H9 (cell line): ENCODE results near the gene GPR21. TPM values are rescaled to one million over a fixed set of nuclear protein-coding genes. Genes with fewer than 3 reads are reported as not detected.

ENCODE experiments used
- DNase-seq: peaks from one replicate; pipeline ENCODE4 v3.0.0-alpha.2; 2017
- H2AFZ ChIP-seq: one replicate; pipeline ENCODE4 v1.6.1; 2013; ENCODE audit warnings: mild to moderate bottlenecking, low read length, control low read depth, moderate library complexity
- H2AK5ac ChIP-seq: 2 replicates; pipeline ENCODE4 v1.6.1; 2013; ENCODE audit warnings: low read length, control low read depth, mixed read lengths; ENCODE audit not compliant: insufficient read length
- H2BK120ac ChIP-seq: one replicate; pipeline ENCODE4 v1.6.1; 2013; ENCODE audit warnings: low read depth, mild to moderate bottlenecking, low read length, control low read depth, inconsistent platforms; ENCODE audit not compliant: poor library complexity, severe bottlenecking
- H2BK12ac ChIP-seq: 2 replicates; pipeline ENCODE4 v1.6.1; 2013; ENCODE audit warnings: low read length, control low read depth, mixed read lengths, low read depth; ENCODE audit not compliant: insufficient read length
- H2BK15ac ChIP-seq: 2 replicates; pipeline ENCODE4 v1.6.1; 2013; ENCODE audit warnings: low read depth, low read length, control low read depth
- H2BK20ac ChIP-seq: one replicate; pipeline ENCODE4 v1.6.1; 2013; ENCODE audit warnings: low read depth, mild to moderate bottlenecking, low read length, control low read depth, inconsistent platforms; ENCODE audit not compliant: poor library complexity, severe bottlenecking
- H2BK5ac ChIP-seq: 2 replicates; pipeline ENCODE4 v1.6.1; 2013; ENCODE audit warnings: low read length, control low read depth, mixed read lengths; ENCODE audit not compliant: insufficient read length
- H3K14ac ChIP-seq: 2 replicates; pipeline ENCODE4 v1.6.1; 2013; ENCODE audit warnings: low read length, control low read depth; ENCODE audit not compliant: insufficient read depth
- H3K18ac ChIP-seq: 2 replicates; pipeline ENCODE4 v1.6.1; 2013; ENCODE audit warnings: low read depth, mild to moderate bottlenecking, mixed read lengths, low read length, control low read depth; ENCODE audit not compliant: insufficient read length
- H3K23ac ChIP-seq: 2 replicates; pipeline ENCODE4 v1.6.1; 2013; ENCODE audit warnings: low read length, control low read depth, mixed read lengths, low read depth; ENCODE audit not compliant: insufficient read length
- H3K23me2 ChIP-seq: 2 replicates; pipeline ENCODE4 v1.6.1; 2013; ENCODE audit warnings: low read depth, mild to moderate bottlenecking, mixed read lengths, low read length, control low read depth; ENCODE audit not compliant: insufficient read length, poor library complexity, severe bottlenecking
- H3K27ac ChIP-seq: 2 replicates; pipeline ENCODE4 v1.5.1; 2013; ENCODE audit warnings: low read length, control low read depth, mixed read lengths, low read depth; ENCODE audit not compliant: insufficient read length
- H3K27me3 ChIP-seq: 2 replicates; pipeline ENCODE4 v1.6.1; 2013; ENCODE audit warnings: low read length, control low read depth, inconsistent platforms; ENCODE audit not compliant: insufficient read depth
- H3K4ac ChIP-seq: 2 replicates; pipeline ENCODE4 v1.6.1; 2013; ENCODE audit warnings: low read depth, mild to moderate bottlenecking, control low read depth, inconsistent platforms, low read length, moderate library complexity
- H3K4me1 ChIP-seq: 2 replicates; pipeline ENCODE4 v1.6.1; 2013; ENCODE audit warnings: low read length, control low read depth, inconsistent platforms; ENCODE audit not compliant: insufficient read depth
- H3K4me2 ChIP-seq: 2 replicates; pipeline ENCODE4 v1.6.1; 2013; ENCODE audit warnings: low read length, control low read depth, mixed read lengths; ENCODE audit not compliant: insufficient read length, insufficient read depth
- H3K56ac ChIP-seq: 2 replicates; pipeline ENCODE4 v1.6.1; 2013; ENCODE audit warnings: low read depth, mild to moderate bottlenecking, mixed read lengths, low read length, control low read depth; ENCODE audit not compliant: insufficient read length
- H3K79me1 ChIP-seq: 2 replicates; pipeline ENCODE4 v1.6.1; 2013; ENCODE audit warnings: low read depth, mild to moderate bottlenecking, moderate library complexity, low read length, control low read depth, inconsistent platforms; ENCODE audit not compliant: insufficient read depth, poor library complexity, severe bottlenecking
- H3K79me2 ChIP-seq: 2 replicates; pipeline ENCODE4 v1.6.1; 2013; ENCODE audit warnings: low read length, control low read depth, inconsistent platforms; ENCODE audit not compliant: insufficient read depth
- H3K9ac ChIP-seq: 2 replicates; pipeline ENCODE4 v1.6.1; 2013; ENCODE audit warnings: low read length, control low read depth, mixed read lengths; ENCODE audit not compliant: insufficient read length; ENCODE audit errors: extremely low read depth
- H3K9me3 ChIP-seq: one replicate; pipeline ENCODE4 v1.6.1; 2013; ENCODE audit warnings: low read depth, low read length, inconsistent platforms; ENCODE audit not compliant: control insufficient read depth
- H3T11ph ChIP-seq: one replicate; pipeline ENCODE4 v1.6.1; 2013; ENCODE audit warnings: mild to moderate bottlenecking, low read length, control low read depth, inconsistent platforms
- H4K20me1 ChIP-seq: one replicate; pipeline ENCODE4 v1.6.1; 2013; ENCODE audit not compliant: control insufficient read depth, insufficient read length, insufficient read depth
- H4K5ac ChIP-seq: 2 replicates; pipeline ENCODE4 v1.6.1; 2013; ENCODE audit warnings: low read depth, mild to moderate bottlenecking, mixed read lengths, low read length, control low read depth; ENCODE audit not compliant: insufficient read length
- H4K8ac ChIP-seq: replicated peaks from 2 replicates; pipeline ENCODE4 v1.6.1; 2013; ENCODE audit warnings: low read length, control low read depth, mixed read lengths, low read depth; ENCODE audit not compliant: insufficient read length
- H4K91ac ChIP-seq: 2 replicates; pipeline ENCODE4 v1.6.1; 2013; ENCODE audit warnings: low read depth, mild to moderate bottlenecking, moderate library complexity, mixed read lengths, low read length, control low read depth; ENCODE audit not compliant: insufficient read length
- H3K27ac Mint-ChIP-seq, 3 experiments: 2 replicates in 2 of 3; 3 replicates in 1 of 3; pipeline ENCODE4 v1.8.0; 2020 to 2021; ENCODE audit warnings: mixed read lengths in 3 of 3, mild to moderate bottlenecking in 1 of 3, moderate library complexity in 1 of 3
- H3K27me3 Mint-ChIP-seq: 2 replicates; pipeline ENCODE4 v1.8.0; 2021; ENCODE audit warnings: low read depth, mild to moderate bottlenecking, moderate library complexity, mixed read lengths
- H3K36me3 Mint-ChIP-seq, 3 experiments: 2 replicates in 2 of 3; 3 replicates in 1 of 3; pipeline ENCODE4 v1.8.0; 2020 to 2021; ENCODE audit warnings: low read depth in 3 of 3, mixed read lengths in 3 of 3; ENCODE audit not compliant: insufficient read depth in 1 of 3
- H3K4me1 Mint-ChIP-seq, 2 experiments: 2 replicates each; pipeline ENCODE4 v1.8.0; 2020; ENCODE audit warnings: mixed read lengths in 2 of 2
- H3K4me3 Mint-ChIP-seq, 2 experiments: 2 replicates in 1 of 2; 3 replicates in 1 of 2; pipeline ENCODE4 v1.8.0; 2020 to 2021; ENCODE audit warnings: mild to moderate bottlenecking in 2 of 2, mixed read lengths in 2 of 2, moderate library complexity in 1 of 2
- H3K9me3 Mint-ChIP-seq, 2 experiments: 2 replicates in 1 of 2; 3 replicates in 1 of 2; pipeline ENCODE4 v1.8.0; 2020; ENCODE audit warnings: mild to moderate bottlenecking in 2 of 2, mixed read lengths in 2 of 2, moderate library complexity in 1 of 2
- WGBS: extraction: QIAGEN DNeasy Blood & Tissue Kit; methylation state at CpG from one replicate; pipeline ENCODE4 v1.1.7; 2013; ENCODE audit warnings: missing lambda C conversion rate, low lambda C conversion rate, mixed read lengths; ENCODE audit not compliant: insufficient read length; ENCODE audit errors: extremely low coverage; 5-methylcytosine and 5-hydroxymethylcytosine counted together
- total RNA-seq: library from RNA; stranded (reverse); gene quantifications from 2 replicates; pipeline ENCODE4 v1.2.1, GENCODE V29; 2021
- TF ChIP-seq, protein P1 (sequence below): fragments of 200-600 bp; sonication (generic); conservative IDR thresholded peaks from 3 replicates; pipeline ENCODE4 v1.8.0; 2021; ENCODE audit warnings: antibody characterized with exemption, mild to moderate bottlenecking

GPR21 gene
- total RNA-seq, 1 experiment from 2014 or later = 0.87 TPM

DNA sequence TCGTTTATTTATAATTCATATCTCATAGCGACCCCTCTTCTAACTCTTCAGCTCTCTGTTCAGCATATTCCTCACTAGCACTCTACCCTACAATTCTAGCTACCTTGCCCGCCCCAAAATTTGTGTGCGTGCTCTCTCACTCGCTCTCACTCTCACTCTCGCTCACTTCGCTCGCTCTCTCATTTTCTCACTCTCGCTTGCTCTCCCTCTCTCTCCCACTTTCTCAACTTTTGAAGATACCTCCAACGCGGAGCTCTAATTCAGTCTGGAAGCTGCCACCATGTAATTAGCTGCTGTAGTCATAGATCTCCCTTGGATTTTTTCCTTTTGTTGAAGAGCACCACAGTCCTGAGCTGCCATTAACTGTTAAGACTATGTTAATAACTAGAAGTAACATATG lies 30.4 kb downstream of the GPR21 start:
- Mint-ChIP-seq H3K27ac (peak overlapping the region; percentile 18 to 64 (median 38); a peak in 5 of 7 replicates), H3K9me3 (no peaks in the 10 kb centered on the region), H3K4me3 (no peak overlapping the region), H3K36me3 (peaks cover 6 to 32% (median 31%) of the 10 kb centered on the region in 3 experiments; a peak in 5 of 7 replicates), H3K27me3 (no peaks in the 10 kb centered on the region), H3K4me1 (peaks cover 5 to 7% of the 10 kb centered on the region in 2 experiments)
- no peak overlapping the region for H3K23ac ChIP-seq
- H2BK5ac ChIP-seq = no peak overlapping the region
- no peak overlapping the region for H2AK5ac ChIP-seq
- H2BK120ac ChIP-seq = no peak overlapping the region
- no peak overlapping the region for H2BK15ac ChIP-seq
- no peak overlapping the region for H3K14ac ChIP-seq
- 100% methylated on average over 6 of the region's 11 CpGs for WGBS
- no peaks in the 10 kb centered on the region for H3K9me3 ChIP-seq
- H3K9ac ChIP-seq = no peak overlapping the region
- no peaks in the 10 kb centered on the region for H4K20me1 ChIP-seq
- no peak overlapping the region for H3K27ac ChIP-seq
- no peak overlapping the region for H2BK20ac ChIP-seq
- H3K4ac ChIP-seq = no peak overlapping the region
- no peak overlapping the region for H3K18ac ChIP-seq
- H4K91ac ChIP-seq = no peak overlapping the region
- no peaks in the 10 kb centered on the region for H3K27me3 ChIP-seq
- H3K79me2 ChIP-seq = no peaks in the 10 kb centered on the region
- no peak overlapping the region for H3K4me2 ChIP-seq
- no peak overlapping the region for H3T11ph ChIP-seq
- no peak overlapping the region for H4K5ac ChIP-seq
- no peaks in the 10 kb centered on the region for H3K4me1 ChIP-seq
- DNase-seq = no peak
- no peak overlapping the region for H3K56ac ChIP-seq
- TF ChIP-seq, protein P1, sequence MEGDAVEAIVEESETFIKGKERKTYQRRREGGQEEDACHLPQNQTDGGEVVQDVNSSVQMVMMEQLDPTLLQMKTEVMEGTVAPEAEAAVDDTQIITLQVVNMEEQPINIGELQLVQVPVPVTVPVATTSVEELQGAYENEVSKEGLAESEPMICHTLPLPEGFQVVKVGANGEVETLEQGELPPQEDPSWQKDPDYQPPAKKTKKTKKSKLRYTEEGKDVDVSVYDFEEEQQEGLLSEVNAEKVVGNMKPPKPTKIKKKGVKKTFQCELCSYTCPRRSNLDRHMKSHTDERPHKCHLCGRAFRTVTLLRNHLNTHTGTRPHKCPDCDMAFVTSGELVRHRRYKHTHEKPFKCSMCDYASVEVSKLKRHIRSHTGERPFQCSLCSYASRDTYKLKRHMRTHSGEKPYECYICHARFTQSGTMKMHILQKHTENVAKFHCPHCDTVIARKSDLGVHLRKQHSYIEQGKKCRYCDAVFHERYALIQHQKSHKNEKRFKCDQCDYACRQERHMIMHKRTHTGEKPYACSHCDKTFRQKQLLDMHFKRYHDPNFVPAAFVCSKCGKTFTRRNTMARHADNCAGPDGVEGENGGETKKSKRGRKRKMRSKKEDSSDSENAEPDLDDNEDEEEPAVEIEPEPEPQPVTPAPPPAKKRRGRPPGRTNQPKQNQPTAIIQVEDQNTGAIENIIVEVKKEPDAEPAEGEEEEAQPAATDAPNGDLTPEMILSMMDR = no peak
- no peak overlapping the region for H2AFZ ChIP-seq
- H3K79me1 ChIP-seq = no peaks in the 10 kb centered on the region
- no peak overlapping the region for H2BK12ac ChIP-seq
- no peaks in the 10 kb centered on the region for H3K23me2 ChIP-seq
- H4K8ac ChIP-seq = no peak overlapping the region
